Mesothelial cell of epicardium (in vitro differentiated cells): Measurements from ENCODE around the gene ODC1. TPM values are rescaled to one million over a fixed set of nuclear protein-coding genes. Genes with fewer than 3 reads are reported as not detected.

Source experiments
- DNase-seq, 2 experiments: peaks; one replicate each; pipeline ENCODE4 v3.0.0; 2021; ENCODE audit warnings: low spot score in 2 of 2; ENCODE audit not compliant: unreplicated experiment in 2 of 2
- H3K27ac Mint-ChIP-seq: 2 replicates; pipeline ENCODE4 v1.8.0; 2021; ENCODE audit warnings: mixed read lengths
- H3K27me3 Mint-ChIP-seq: 2 replicates; pipeline ENCODE4 v1.8.0; 2021; ENCODE audit warnings: low read depth, mixed read lengths
- H3K36me3 Mint-ChIP-seq: 2 replicates; pipeline ENCODE4 v1.8.0; 2021; ENCODE audit warnings: mixed read lengths
- H3K4me1 Mint-ChIP-seq: 2 replicates; pipeline ENCODE4 v1.8.0; 2021; ENCODE audit warnings: mixed read lengths
- H3K4me3 Mint-ChIP-seq: 2 replicates; pipeline ENCODE4 v1.8.0; 2021; ENCODE audit warnings: mild to moderate bottlenecking, moderate library complexity, mixed read lengths
- H3K9me3 Mint-ChIP-seq: 2 replicates; pipeline ENCODE4 v1.8.0; 2021; ENCODE audit warnings: mixed read lengths
- total RNA-seq: library from RNA; stranded (reverse); gene quantifications from 3 replicates; pipeline ENCODE4 v1.2.1, GENCODE V29; 2021
- TF ChIP-seq, protein P1 (sequence below): fragments of 200-600 bp; sonication (generic); IDR thresholded peaks from one replicate; pipeline ENCODE4 v1.5.0; 2021; ENCODE audit warnings: antibody characterized with exemption; ENCODE audit not compliant: unreplicated experiment

The ODC1 gene
- total RNA-seq, 1 donor from 2014 or later, result 148 TPM

DNA sequence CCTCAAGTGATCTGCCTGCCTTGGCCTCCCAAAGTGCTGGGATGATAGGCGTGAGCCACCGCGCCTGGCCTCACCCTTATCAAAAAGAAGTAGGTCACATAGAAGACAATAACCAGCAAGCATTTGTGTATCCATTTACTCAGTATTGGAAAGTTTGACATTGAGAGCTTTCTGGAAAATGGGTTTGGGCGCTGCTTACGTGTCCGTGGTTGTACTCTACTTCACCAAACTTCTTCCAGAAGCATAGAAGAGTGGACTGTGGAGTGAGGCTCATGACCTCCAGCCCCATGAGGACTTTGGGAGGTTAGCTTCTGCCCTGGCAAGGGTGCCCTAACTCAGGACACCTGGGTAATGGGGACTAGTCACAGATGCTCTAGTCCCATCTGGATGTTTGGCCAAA, 3.7 kb upstream of the ODC1 start:
- no peak overlapping the region for H3K27ac Mint-ChIP-seq
- H3K4me1 Mint-ChIP-seq, result peaks cover 10% of the 10 kb centered on the region
- no peaks in the 10 kb centered on the region for H3K36me3 Mint-ChIP-seq
- H3K4me3 Mint-ChIP-seq, result no peak overlapping the region
- DNase-seq, result no peak
- no peaks in the 10 kb centered on the region for H3K9me3 Mint-ChIP-seq
- TF ChIP-seq, protein P1, sequence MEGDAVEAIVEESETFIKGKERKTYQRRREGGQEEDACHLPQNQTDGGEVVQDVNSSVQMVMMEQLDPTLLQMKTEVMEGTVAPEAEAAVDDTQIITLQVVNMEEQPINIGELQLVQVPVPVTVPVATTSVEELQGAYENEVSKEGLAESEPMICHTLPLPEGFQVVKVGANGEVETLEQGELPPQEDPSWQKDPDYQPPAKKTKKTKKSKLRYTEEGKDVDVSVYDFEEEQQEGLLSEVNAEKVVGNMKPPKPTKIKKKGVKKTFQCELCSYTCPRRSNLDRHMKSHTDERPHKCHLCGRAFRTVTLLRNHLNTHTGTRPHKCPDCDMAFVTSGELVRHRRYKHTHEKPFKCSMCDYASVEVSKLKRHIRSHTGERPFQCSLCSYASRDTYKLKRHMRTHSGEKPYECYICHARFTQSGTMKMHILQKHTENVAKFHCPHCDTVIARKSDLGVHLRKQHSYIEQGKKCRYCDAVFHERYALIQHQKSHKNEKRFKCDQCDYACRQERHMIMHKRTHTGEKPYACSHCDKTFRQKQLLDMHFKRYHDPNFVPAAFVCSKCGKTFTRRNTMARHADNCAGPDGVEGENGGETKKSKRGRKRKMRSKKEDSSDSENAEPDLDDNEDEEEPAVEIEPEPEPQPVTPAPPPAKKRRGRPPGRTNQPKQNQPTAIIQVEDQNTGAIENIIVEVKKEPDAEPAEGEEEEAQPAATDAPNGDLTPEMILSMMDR, result no peak
- H3K27me3 Mint-ChIP-seq, result peaks cover 1% of the 10 kb centered on the region

DNA sequence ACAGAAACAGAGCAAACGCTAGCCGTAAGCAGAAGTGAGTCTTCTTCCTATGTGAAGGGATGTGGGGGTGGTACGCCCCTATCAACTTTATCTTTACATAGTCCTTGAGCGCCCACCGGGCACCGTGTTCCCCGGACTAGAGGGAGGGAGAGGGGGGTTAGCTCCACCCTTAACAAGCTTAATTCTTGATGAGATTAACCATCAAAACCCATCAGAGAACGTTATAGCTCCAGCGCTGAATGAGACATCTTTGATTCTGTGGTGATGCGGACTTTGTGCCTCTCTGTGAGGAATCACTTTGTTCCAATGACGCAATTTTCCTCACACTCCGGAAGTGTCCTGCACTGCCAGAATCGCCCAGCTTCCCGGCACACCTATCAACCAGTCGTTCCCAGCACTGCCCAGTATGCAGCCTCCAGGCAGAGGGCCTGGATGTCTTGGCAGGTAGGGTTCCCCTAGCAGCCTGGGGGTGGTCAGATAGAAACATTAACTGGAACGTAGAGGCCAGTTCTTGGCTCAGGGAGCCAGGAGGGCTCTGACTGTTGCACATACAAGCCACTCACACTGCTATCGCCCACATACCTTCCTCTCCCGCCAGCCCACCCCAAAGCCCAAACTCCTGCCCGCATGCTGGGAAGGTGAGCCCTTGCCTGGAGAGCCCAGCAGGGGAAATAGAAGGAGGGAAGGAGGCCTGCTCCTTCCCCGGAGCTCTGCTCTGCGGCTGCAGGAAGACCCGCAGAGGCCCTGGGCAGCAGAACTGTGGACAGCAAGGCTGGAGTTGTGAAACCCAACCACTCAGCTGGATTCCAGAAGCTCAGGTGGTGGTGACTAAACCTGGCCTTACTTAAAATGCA, 1.9 kb upstream of the ODC1 start:
- Mint-ChIP-seq H3K9me3 (no peaks in the 10 kb centered on the region), H3K4me1 (peaks cover 23% of the 10 kb centered on the region), H3K4me3 (peak overlapping the region; percentile 56), H3K36me3 (no peaks in the 10 kb centered on the region), H3K27me3 (peaks cover 1% of the 10 kb centered on the region), H3K27ac (no peak overlapping the region)
- no peak for DNase-seq
- TF ChIP-seq, protein P1, result no peak

DNA sequence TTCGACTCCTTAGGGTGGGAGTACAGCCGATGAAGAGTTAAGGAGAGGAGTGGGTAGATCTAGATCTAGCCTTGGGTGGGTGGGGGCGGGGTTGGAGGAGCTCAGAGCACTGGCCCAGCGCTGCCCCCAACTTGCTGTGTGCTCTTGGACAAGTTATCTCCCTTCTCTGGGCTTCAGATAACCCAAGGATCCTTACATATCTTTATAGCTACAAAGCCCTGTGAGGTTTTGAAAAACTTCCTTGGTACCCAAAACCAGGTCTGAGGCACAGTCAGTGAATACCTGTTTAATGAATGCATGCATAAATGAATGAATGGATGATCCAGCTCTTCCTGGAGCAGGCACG, 1.3 kb upstream of the ODC1 start:
- H3K27ac Mint-ChIP-seq, result no peak overlapping the region
- TF ChIP-seq, protein P1, result no peak
- H3K4me3 Mint-ChIP-seq, result peak overlapping the region; percentile 56
- no peak for DNase-seq
- peaks cover 29% of the 10 kb centered on the region for H3K4me1 Mint-ChIP-seq
- H3K9me3 Mint-ChIP-seq, result no peaks in the 10 kb centered on the region
- peaks cover 1% of the 10 kb centered on the region for H3K27me3 Mint-ChIP-seq
- H3K36me3 Mint-ChIP-seq, result peaks cover 4% of the 10 kb centered on the region

DNA sequence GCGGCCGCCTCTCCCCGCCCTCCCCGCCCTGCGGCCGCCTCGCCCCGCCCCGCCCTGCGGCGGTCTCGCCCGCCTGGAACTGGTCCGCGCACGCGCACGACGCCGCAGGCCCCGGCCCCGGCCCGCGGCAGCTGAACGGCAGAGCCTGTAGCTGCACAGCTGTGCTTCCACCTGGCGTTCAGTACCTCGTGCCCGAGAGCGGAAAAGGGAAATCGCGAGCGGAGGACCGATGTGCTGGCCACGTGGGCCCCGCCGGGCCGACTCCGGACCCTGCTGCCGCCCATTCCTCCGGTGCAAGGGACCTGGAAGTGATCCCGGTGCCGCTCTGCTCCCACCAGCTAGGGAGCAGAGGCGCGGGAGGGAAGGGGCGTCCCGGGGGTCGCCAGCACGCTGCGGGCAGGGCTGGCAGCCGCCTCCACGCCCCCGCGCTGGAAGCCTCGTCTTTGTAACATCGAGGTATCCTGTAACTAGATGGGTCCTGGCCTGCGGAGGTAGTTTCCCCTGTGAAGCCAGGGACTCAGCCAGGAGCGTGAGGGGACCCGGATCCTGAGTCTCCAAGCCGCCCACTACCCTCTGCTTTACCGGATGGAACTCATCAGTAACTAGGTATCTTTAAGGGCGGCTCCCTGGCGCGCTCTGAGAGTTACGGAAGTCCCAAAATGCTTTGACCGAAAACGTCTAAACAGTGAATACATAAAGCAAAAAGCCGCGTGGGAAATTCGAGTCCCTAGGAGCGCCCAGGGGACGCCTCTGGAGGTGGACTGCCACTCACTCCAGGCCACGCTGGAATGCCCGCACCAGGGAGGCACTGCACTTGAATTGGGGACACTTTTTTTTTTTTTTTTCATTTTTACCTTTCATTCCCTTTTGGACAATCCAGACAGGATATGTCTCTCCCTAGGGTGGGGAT, 704 bp upstream of the ODC1 start:
- no peak overlapping the region for H3K27ac Mint-ChIP-seq
- H3K27me3 Mint-ChIP-seq, result peaks cover 1% of the 10 kb centered on the region

DNA sequence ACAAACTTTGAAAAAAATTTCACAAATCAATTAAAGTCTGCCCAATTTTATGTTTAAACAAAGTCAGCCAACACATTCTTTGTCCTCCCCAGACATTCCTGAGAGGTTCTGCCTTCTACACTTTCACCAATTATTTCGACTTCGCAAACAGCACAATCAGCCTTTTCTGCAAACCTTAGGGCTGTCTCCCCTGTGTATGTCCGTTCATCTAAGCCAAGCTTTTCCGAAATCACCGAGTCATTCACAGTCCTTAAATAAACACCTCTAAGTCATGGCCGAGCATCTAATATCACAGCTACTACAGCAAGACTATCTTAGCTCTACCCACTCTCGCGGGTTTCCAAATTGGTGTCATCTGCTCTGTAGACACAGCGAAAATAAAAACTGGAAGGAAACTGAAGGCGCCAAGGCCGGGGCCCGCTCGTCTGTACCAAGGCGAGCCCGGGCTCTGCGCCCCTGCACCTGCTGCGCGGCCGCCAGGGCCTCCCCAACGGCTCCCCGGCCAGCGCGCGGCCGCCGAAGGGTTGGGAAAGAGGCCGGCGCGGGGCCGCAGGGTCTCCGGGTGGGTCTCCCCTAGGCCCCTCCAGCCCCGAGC, 730 bp downstream of the ODC1 start:
- Mint-ChIP-seq H3K4me1 (peaks cover 29% of the 10 kb centered on the region), H3K27me3 (no peaks in the 10 kb centered on the region), H3K36me3 (peaks cover 17% of the 10 kb centered on the region), H3K27ac (peak overlapping the region; percentile 92), H3K4me3 (peak overlapping the region; percentile 80), H3K9me3 (no peaks in the 10 kb centered on the region)
- TF ChIP-seq, protein P1, result no peak
- DNase-seq, result no peak

More for the DNA sequence above, 704 bp upstream of the ODC1 start:
- peaks cover 9% of the 10 kb centered on the region for H3K36me3 Mint-ChIP-seq
- TF ChIP-seq, protein P1, result no peak
- peak; percentile 88 to 97 for DNase-seq
- H3K4me3 Mint-ChIP-seq, result peak overlapping the region; percentile 56
- no peaks in the 10 kb centered on the region for H3K9me3 Mint-ChIP-seq
- H3K4me1 Mint-ChIP-seq, result peaks cover 30% of the 10 kb centered on the region
